ENCODE data around the gene BRD3OS.

Gene BRD3OS

GRCh38 chr9:134024828-134025605 is at the start of gene BRD3OS:
Gene BRD3OS (plus strand): TSS chr9:134025481. CDS start chr9:134026748, 1,267 bp downstream.
- H3K27ac ChIP-seq: peak within 1 kb of the TSS; percentile 66
- TF ChIP-seq ZFX (IDR thresholded peaks at IDR 0.05): no peak
- no peak for TF ChIP-seq CTCF (conservative IDR thresholded peaks at IDR 0.05)

DNA sequence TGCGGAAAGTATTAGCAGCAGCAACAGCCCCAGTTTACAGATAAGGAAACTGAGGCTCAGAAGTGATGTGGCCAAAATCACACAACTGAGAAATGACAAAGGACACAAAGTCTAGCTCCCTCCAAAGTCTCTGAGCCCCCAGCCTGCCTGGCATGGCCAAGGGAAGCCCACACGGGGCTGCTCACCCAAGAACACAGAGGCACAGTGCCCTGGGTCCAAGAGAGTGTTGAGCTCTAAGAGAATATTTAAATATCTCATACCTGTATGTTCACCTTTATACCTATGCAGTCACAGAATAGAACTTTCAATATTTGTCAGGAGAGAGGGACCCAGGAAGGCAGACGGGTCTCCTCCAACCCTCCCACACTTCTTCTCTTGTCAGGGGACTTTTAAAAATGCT is 49.8 kb upstream of the BRD3OS start:
- no peak overlapping the region for H3K27ac ChIP-seq
- no peak for TF ChIP-seq CTCF (conservative IDR thresholded peaks at IDR 0.05)

DNA sequence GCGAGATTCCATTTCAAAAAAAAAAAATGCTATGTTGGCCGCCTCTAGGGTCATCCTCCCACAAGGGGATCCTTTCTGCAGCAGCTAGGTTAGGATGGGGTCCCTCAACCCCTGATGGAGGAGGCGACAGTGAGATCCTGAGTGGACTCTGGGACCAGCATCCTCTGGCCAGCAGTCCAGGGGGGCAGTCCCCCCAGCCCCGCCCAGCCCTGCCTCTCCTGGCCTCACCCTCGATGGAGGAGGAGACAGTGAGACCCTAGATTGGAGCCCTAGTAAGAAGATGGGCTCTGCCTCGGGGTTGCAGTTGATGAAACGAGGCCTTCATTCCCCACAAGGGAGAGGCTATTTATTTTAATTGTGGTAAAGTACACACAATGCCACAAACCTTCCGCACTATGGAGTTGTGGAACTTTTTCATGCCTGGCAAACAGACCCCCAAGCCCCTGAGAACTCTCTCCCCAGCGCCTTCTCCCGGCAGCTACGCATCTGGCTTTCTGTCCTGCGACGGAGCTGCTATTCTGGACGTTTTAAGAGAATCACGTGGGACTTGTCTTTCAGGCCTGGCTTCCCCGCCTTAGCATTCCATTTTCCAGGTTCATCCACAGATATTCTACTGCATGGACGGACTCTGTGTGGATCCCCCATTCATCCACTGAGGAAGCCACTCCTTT is 49.0 kb upstream of the BRD3OS start:
- TF ChIP-seq ZFX (IDR thresholded peaks at IDR 0.05) (no peak), CTCF (conservative IDR thresholded peaks at IDR 0.05) (no peak)
- no peak overlapping the region for H3K27ac ChIP-seq

GRCh38 chr9:133976887-133977286 is 48.4 kb upstream of the BRD3OS start:
- no peak overlapping the region for H3K27ac ChIP-seq
- TF ChIP-seq ZFX (IDR thresholded peaks at IDR 0.05): no peak
- TF ChIP-seq CTCF (conservative IDR thresholded peaks at IDR 0.05): no peak

GRCh38 chr9:133977421-133978201 is 47.7 kb upstream of the BRD3OS start:
- no peak overlapping the region for H3K27ac ChIP-seq
- TF ChIP-seq CTCF (conservative IDR thresholded peaks at IDR 0.05) (no peak), ZFX (IDR thresholded peaks at IDR 0.05) (no peak)

DNA sequence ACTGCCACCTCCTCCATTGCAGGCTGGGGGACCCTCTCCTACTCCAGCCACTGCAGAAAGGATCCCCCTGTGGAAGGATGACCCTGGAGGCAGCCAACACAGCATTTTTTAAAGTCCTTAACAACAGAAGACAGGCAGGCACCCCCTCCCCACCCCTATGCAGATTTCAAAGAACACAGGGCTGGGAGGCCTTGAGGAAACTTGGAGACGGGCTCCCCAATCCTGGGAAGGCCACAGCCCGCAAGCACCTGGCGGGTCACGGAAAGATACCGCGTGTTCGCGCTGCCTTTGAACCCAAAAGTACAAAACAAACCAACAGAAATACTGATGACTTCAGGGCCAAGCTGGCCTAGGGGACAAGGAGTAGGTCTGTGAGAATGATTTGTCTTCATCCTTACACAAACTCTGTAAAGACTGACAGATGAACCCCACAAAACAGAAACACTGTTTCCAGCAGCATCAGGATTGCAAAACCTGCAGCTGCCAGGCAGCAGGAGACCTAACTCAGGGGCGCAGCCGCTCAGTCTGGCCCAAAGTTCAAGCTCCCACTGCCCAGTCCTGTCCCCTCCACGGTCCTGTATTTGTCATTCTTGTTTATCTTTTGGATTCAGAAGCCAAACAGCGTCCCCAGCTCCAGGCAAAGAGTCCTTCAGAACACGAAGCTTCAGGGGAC is 46.9 kb upstream of the BRD3OS start:
- H3K27ac ChIP-seq: no peak overlapping the region
- no peak for TF ChIP-seq CTCF (conservative IDR thresholded peaks at IDR 0.05)
- no peak for TF ChIP-seq ZFX (IDR thresholded peaks at IDR 0.05)
